HG03135 (cell line): ENCODE results near the gene TTF2.
"Not testable (repeated sequence)": the region's sequence is repeated elsewhere in the genome, so short reads cannot be mapped to it uniquely, and the experiment has no call there.

ENCODE experiments used
- ATAC-seq: cut with Tn5 transposase; IDR thresholded peaks from one replicate; pipeline ENCODE4 v1.9.1; 2021; ENCODE audit warnings: mild to moderate bottlenecking, moderate library complexity; ENCODE audit not compliant: unreplicated experiment

TTF2 gene

GRCh38 chr1:117092594-117092993, 32.5 kb downstream of the TTF2 start:
- no peak for ATAC-seq

- ATAC-seq = no peak
Measured at GRCh38 chr1:117093091-117093534, 33.0 kb downstream of the TTF2 start.

- peak; percentile 84 for ATAC-seq
Measured at GRCh38 chr1:117093870-117094621, 33.9 kb downstream of the TTF2 start.

GRCh38 chr1:117094841-117095604, 34.9 kb downstream of the TTF2 start:
- no peak for ATAC-seq

- ATAC-seq = no peak
Measured at GRCh38 chr1:117096951-117097408, 36.9 kb downstream of the TTF2 start.

GRCh38 chr1:117097443-117097842, 37.3 kb downstream of the TTF2 start:
- no peak for ATAC-seq

GRCh38 chr1:117098287-117098890, 38.3 kb downstream of the TTF2 start:
- ATAC-seq = no peak

GRCh38 chr1:117101334-117101733, 41.2 kb downstream of the TTF2 start:
- ATAC-seq = no peak

GRCh38 chr1:117101858-117102257, 41.7 kb downstream of the TTF2 start:
- not testable (repeated sequence) for ATAC-seq

GRCh38 chr1:117104986-117105385, 44.9 kb downstream of the TTF2 start:
- ATAC-seq = no peak

- ATAC-seq = no peak
Measured at GRCh38 chr1:117105722-117106121, 45.6 kb downstream of the TTF2 start.

GRCh38 chr1:117106478-117106877, 46.4 kb downstream of the TTF2 start:
- ATAC-seq = no peak

GRCh38 chr1:117107364-117107763, 47.2 kb downstream of the TTF2 start:
- no peak for ATAC-seq

- no peak for ATAC-seq
Measured at GRCh38 chr1:117110774-117111173, 50.6 kb downstream of the TTF2 start.

- ATAC-seq = no peak
Measured at GRCh38 chr1:117112047-117112717, 52.1 kb downstream of the TTF2 start.

- no peak for ATAC-seq
Measured at GRCh38 chr1:117113199-117113598, 53.1 kb downstream of the TTF2 start.

GRCh38 chr1:117114877-117115276, 54.8 kb downstream of the TTF2 start:
- no peak for ATAC-seq

GRCh38 chr1:117116090-117116783, 56.1 kb downstream of the TTF2 start:
- no peak for ATAC-seq

GRCh38 chr1:117116784-117117130, 56.6 kb downstream of the TTF2 start:
- no peak for ATAC-seq

GRCh38 chr1:117117697-117118096, 57.6 kb downstream of the TTF2 start:
- ATAC-seq = no peak

- ATAC-seq = no peak
Measured at GRCh38 chr1:117118137-117118536, 58.0 kb downstream of the TTF2 start.
